IMR-90 (cell line): Measurements from ENCODE around the gene CRNN. TPM values are rescaled to one million over a fixed set of nuclear protein-coding genes. Genes with fewer than 3 reads are reported as not detected.

Experiments
- ATAC-seq: fragments of 200-7000 bp; cut with Tn5 transposase; 2 replicates; pipeline ENCODE4 v1.9.1; 2020; ENCODE audit warnings: low read depth, mild to moderate bottlenecking, moderate library complexity
- BruUV-seq: library from RNA; stranded (reverse); fragments of 400-500 nt; replicated peaks from 2 replicates; lab custom pipeline; 2021; lab: Mats Ljungman, UMichigan
- CTCF ChIA-PET: fragments of 300-600 bp; formaldehyde crosslinking; extraction: SDS; loops from one replicate; lab custom pipeline; 2021; ENCODE audit warnings: antibody characterized with exemption; lab: Yijun Ruan, JAX
- POLR2A ChIA-PET: fragments of 300-600 bp; sonication (Branson Sonifier 250); formaldehyde crosslinking; loops from one replicate; lab custom pipeline; 2022; ENCODE audit warnings: antibody characterized with exemption; ENCODE audit not compliant: unreplicated experiment; lab: Charles Lee
- DNase-seq: peaks from one replicate; pipeline ENCODE4 v3.0.0; 2013
- H2AFZ ChIP-seq: replicated peaks from 2 replicates; pipeline ENCODE3; 2013; ENCODE audit warnings: low read length, mild to moderate bottlenecking; ENCODE audit not compliant: poor library complexity
- H2AK5ac ChIP-seq: 2 replicates; pipeline ENCODE4 v1.6.1; 2013; ENCODE audit warnings: low read depth, low read length, inconsistent platforms
- H2AK9ac ChIP-seq: replicated peaks from 2 replicates; pipeline ENCODE3; 2013; ENCODE audit warnings: mild to moderate bottlenecking, low read depth, low read length, moderate library complexity; ENCODE audit not compliant: poor library complexity
- H2BK120ac ChIP-seq: 2 replicates; pipeline ENCODE4 v1.6.1; 2013; ENCODE audit warnings: low read depth, low read length, inconsistent platforms
- H2BK15ac ChIP-seq: 3 replicates; pipeline ENCODE4 v1.6.1; 2013; ENCODE audit warnings: low read depth, low read length, inconsistent platforms
- H2BK20ac ChIP-seq: 2 replicates; pipeline ENCODE4 v1.6.1; 2013; ENCODE audit warnings: low read depth, mild to moderate bottlenecking, inconsistent platforms, low read length, moderate library complexity
- H2BK5ac ChIP-seq: 2 replicates; pipeline ENCODE4 v1.6.1; 2013; ENCODE audit warnings: mild to moderate bottlenecking, low read depth, low read length, inconsistent platforms; ENCODE audit not compliant: poor library complexity, severe bottlenecking
- H3K14ac ChIP-seq: replicated peaks from 2 replicates; pipeline ENCODE4 v1.6.1; 2013; ENCODE audit warnings: low read depth, low read length, inconsistent platforms
- H3K18ac ChIP-seq: 2 replicates; pipeline ENCODE4 v1.6.1; 2013; ENCODE audit warnings: low read depth, low read length, control low read depth
- H3K23ac ChIP-seq: 2 replicates; pipeline ENCODE4 v1.6.1; 2013; ENCODE audit warnings: low read depth, low read length, inconsistent platforms
- H3K27ac ChIP-seq: 2 replicates; pipeline ENCODE4 v1.5.1; 2013; ENCODE audit warnings: mild to moderate bottlenecking, control low read depth, low read length; ENCODE audit not compliant: insufficient read depth
- H3K27me3 ChIP-seq: 2 replicates; pipeline ENCODE4 v1.6.1; 2013; ENCODE audit warnings: low read length; ENCODE audit not compliant: control insufficient read depth, insufficient read depth
- H3K36me3 ChIP-seq: 2 replicates; pipeline ENCODE4 v1.6.1; 2013; ENCODE audit warnings: low read length, mixed read lengths; ENCODE audit not compliant: control insufficient read depth, insufficient read depth
- H3K4ac ChIP-seq: 2 replicates; pipeline ENCODE4 v1.6.1; 2013; ENCODE audit warnings: low read depth, low read length, inconsistent platforms
- H3K4me1 ChIP-seq: 2 replicates; pipeline ENCODE4 v1.6.1; 2013; ENCODE audit warnings: low read length, mixed read lengths; ENCODE audit not compliant: control insufficient read depth, insufficient read depth
- H3K4me2 ChIP-seq: 2 replicates; pipeline ENCODE4 v1.6.1; 2013; ENCODE audit warnings: low read depth, mild to moderate bottlenecking, control low read depth, low read length, moderate library complexity
- H3K4me3 ChIP-seq: 2 replicates; pipeline ENCODE4 v1.5.1; 2013; ENCODE audit warnings: low read depth, mild to moderate bottlenecking, control low read depth, low read length, moderate library complexity; ENCODE audit not compliant: insufficient read depth
- H3K56ac ChIP-seq: 2 replicates; pipeline ENCODE4 v1.6.1; 2013; ENCODE audit warnings: low read length, inconsistent platforms; ENCODE audit not compliant: insufficient read depth; ENCODE audit errors: extremely low read depth
- H3K79me1 ChIP-seq, 2 experiments: 2 replicates each; pipeline ENCODE4 v1.6.1; 2013; ENCODE audit warnings: low read length in 2 of 2, inconsistent platforms in 1 of 2, low read depth in 1 of 2
- H3K9ac ChIP-seq: 2 replicates; pipeline ENCODE4 v1.6.1; 2013; ENCODE audit warnings: low read depth, low read length, control low read depth
- H3K9me1 ChIP-seq: 2 replicates; pipeline ENCODE4 v1.6.1; 2013; ENCODE audit warnings: low read length, inconsistent platforms; ENCODE audit not compliant: insufficient read depth
- H3K9me3 ChIP-seq: 2 replicates; pipeline ENCODE4 v1.6.1; 2013; ENCODE audit warnings: low read length; ENCODE audit not compliant: control insufficient read depth, insufficient read depth
- H4K20me1 ChIP-seq: 2 replicates; pipeline ENCODE4 v1.6.1; 2013; ENCODE audit warnings: low read length, inconsistent platforms; ENCODE audit not compliant: insufficient read depth
- H4K5ac ChIP-seq: 2 replicates; pipeline ENCODE4 v1.6.1; 2013; ENCODE audit warnings: mild to moderate bottlenecking, low read depth, low read length, control low read depth
- H4K8ac ChIP-seq, 2 experiments: 2 replicates each; pipeline ENCODE4 v1.6.1; 2013; ENCODE audit warnings: low read depth in 2 of 2, low read length in 2 of 2, control low read depth in 1 of 2, inconsistent platforms in 1 of 2
- H4K91ac ChIP-seq: 2 replicates; pipeline ENCODE4 v1.6.1; 2013; ENCODE audit warnings: low read depth, low read length, inconsistent platforms; ENCODE audit not compliant: insufficient read depth
- BHLHE40 ChIP-seq: fragments of 150-350 bp; IDR thresholded peaks from 2 replicates; pipeline ENCODE4 v1.6.1; 2016; ENCODE audit warnings: mild to moderate bottlenecking, low read depth, low read length
- CHD1 ChIP-seq: IDR thresholded peaks from 2 replicates; pipeline ENCODE4 v1.6.1; 2012; ENCODE audit warnings: low read depth, low read length, improper control_type of control experiment
- ELK1 ChIP-seq: fragments of 150-350 bp; IDR thresholded peaks from 2 replicates; pipeline ENCODE4 v1.6.1; 2016; ENCODE audit warnings: low read depth, mild to moderate bottlenecking, low read length, moderate library complexity, borderline replicate concordance
- MAFK ChIP-seq: IDR thresholded peaks from 2 replicates; pipeline ENCODE4 v1.6.1; 2012; ENCODE audit warnings: low read depth, low read length, improper control_type of control experiment
- MAZ ChIP-seq: IDR thresholded peaks from 2 replicates; pipeline ENCODE4 v1.6.1; 2012; ENCODE audit warnings: low read depth, mild to moderate bottlenecking, low read length, improper control_type of control experiment, moderate library complexity, borderline replicate concordance
- MXI1 ChIP-seq: IDR thresholded peaks from 2 replicates; pipeline ENCODE4 v1.6.1; 2012; ENCODE audit warnings: low read depth, mild to moderate bottlenecking, low read length, moderate library complexity, borderline replicate concordance
- NFE2L2 ChIP-seq: fragments of 150-350 bp; IDR thresholded peaks from 2 replicates; pipeline ENCODE4 v1.6.1; 2016; ENCODE audit warnings: low read depth, mild to moderate bottlenecking, low read length
- POLR2A ChIP-seq: IDR thresholded peaks from 2 replicates; pipeline ENCODE4 v1.6.1; 2012; ENCODE audit warnings: mild to moderate bottlenecking, low read depth, low read length
- RAD21 ChIP-seq: IDR thresholded peaks from 2 replicates; pipeline ENCODE4 v1.6.1; 2012; ENCODE audit warnings: low read length, improper control_type of control experiment
- RFX5 ChIP-seq: IDR thresholded peaks from 2 replicates; pipeline ENCODE4 v1.8.0; 2012; ENCODE audit warnings: low read depth, mild to moderate bottlenecking, low read length, moderate library complexity
- USF2 ChIP-seq: fragments of 150-350 bp; IDR thresholded peaks from 2 replicates; pipeline ENCODE4 v1.6.1; 2017; ENCODE audit warnings: mild to moderate bottlenecking, antibody characterized with exemption, low read length, low read depth
- WGBS, 2 experiments: methylation state at CpG; one replicate each; pipeline versions ENCODE4 v1.1.5 to v1.1.7; 2013; ENCODE audit warnings: missing lambda C conversion rate in 2 of 2; ENCODE audit not compliant: insufficient read length in 1 of 2; ENCODE audit errors: extremely low coverage in 2 of 2; 5-methylcytosine and 5-hydroxymethylcytosine counted together
- dilution Hi-C: fragments of 300-500 bp; cut with HindIII; formaldehyde crosslinking; loops from one replicate; pipeline ENCODE4 v1.14.3; 2018; ENCODE audit warnings: low sequenced_read_pairs; ENCODE audit not compliant: unreplicated experiment
- in situ Hi-C: fragments of 300-500 bp; cut with MboI; formaldehyde crosslinking; loops from 3 replicates; pipeline ENCODE4 v1.14.3; 2019; ENCODE audit warnings: low sequenced_read_pairs, inconsistent platforms, mixed read lengths
- intact Hi-C: fragments of 100-400 bp; cut with micrococcal nuclease; formaldehyde crosslinking; loops from 2 replicates; pipeline ENCODE4 v1.10.0; 2022
- polyA plus RNA-seq, 3 experiments: library from polyadenylated mRNA; depleted of rRNA; stranded (reverse); fragments of >200 nt; gene quantifications; 2 replicates each; pipeline ENCODE4 v1.2.3, GENCODE V29; 2012; ENCODE audit warnings: low replicate concordance in 1 of 3
- total RNA-seq: library from RNA; depleted of rRNA; stranded (reverse); fragments of >200 nt; gene quantifications from 2 replicates; pipeline ENCODE4 v1.2.3, GENCODE V29; 2012

CRNN gene
- total and polyA plus RNA-seq, 2 of the 4 experiments (the other 2 are of a cell fraction), result not detected

GRCh38 chr1:152441756-152442155, 27.7 kb upstream of the CRNN start:
- Histone ChIP-seq H3K27ac (no peak overlapping the region), H3K9me3 (no peaks in the 10 kb centered on the region), H3K4me1 (no peaks in the 10 kb centered on the region), H3K79me1 (no peaks in the 10 kb centered on the region), H3K27me3 (no peaks in the 10 kb centered on the region), H3K4me2 (no peak overlapping the region), H2BK120ac (no peak overlapping the region), H3K14ac (no peak overlapping the region), H2BK20ac (no peak overlapping the region), H3K18ac (no peak overlapping the region), H3K9ac (no peak overlapping the region), H3K4ac (no peak overlapping the region), H2AFZ (no peak overlapping the region), H3K23ac (no peak overlapping the region), H2BK5ac (no peak overlapping the region), H4K20me1 (no peaks in the 10 kb centered on the region), H3K36me3 (no peaks in the 10 kb centered on the region), H3K9me1 (no peaks in the 10 kb centered on the region), H2BK15ac (no peak overlapping the region), H3K56ac (no peak overlapping the region), H4K91ac (no peak overlapping the region), H2AK9ac (no peak overlapping the region), H4K8ac (no peak overlapping the region), H3K4me3 (no peak overlapping the region), H2AK5ac (no peak overlapping the region), H4K5ac (no peak overlapping the region)
- dilution Hi-C loops (no loop called here), intact Hi-C loops (loop anchor here (2.0 to 5.0 kb wide), 3 partner anchors 253 to 389 kb away; no protein-coding TSS in a partner anchor), in situ Hi-C loops (loop anchor here (10.0 kb wide), 1 partner anchor 387 kb away; no protein-coding TSS in a partner anchor)
- ChIA-PET POLR2A (no interaction called here), CTCF (interaction anchor here (0.9 to 1.5 kb wide), 2 partner anchors 17 to 256 kb away, joined by 3 to 7 read pairs; no protein-coding TSS in a partner anchor)
- ATAC-seq (no peak), DNase-seq (no peak)
- BruUV-seq, result no TSS peak
- no CpG with 5 or more reads among the region's 2 CpGs for WGBS, 2 experiments
- TF ChIP-seq BHLHE40 (no peak), POLR2A (no peak), MAFK (no peak), RAD21 (no peak), RFX5 (no peak), MAZ (no peak), USF2 (no peak), CHD1 (no peak), NFE2L2 (no peak), ELK1 (no peak), MXI1 (no peak)
